Stimulated activated CD8-positive, alpha-beta memory T cell treated with anti-CD3 and anti-CD28 coated beads, Interleukin-7, amount 100 ng/mL, for 1 hour (primary cell): Measurements from ENCODE around the gene CDC42.

Experiments used
- DNase-seq, 2 donors: peaks; one replicate each; pipeline ENCODE4 v3.0.0-alpha.2; 2020; ENCODE audit warnings: low read depth in 2 of 2

The CDC42 gene

DNA sequence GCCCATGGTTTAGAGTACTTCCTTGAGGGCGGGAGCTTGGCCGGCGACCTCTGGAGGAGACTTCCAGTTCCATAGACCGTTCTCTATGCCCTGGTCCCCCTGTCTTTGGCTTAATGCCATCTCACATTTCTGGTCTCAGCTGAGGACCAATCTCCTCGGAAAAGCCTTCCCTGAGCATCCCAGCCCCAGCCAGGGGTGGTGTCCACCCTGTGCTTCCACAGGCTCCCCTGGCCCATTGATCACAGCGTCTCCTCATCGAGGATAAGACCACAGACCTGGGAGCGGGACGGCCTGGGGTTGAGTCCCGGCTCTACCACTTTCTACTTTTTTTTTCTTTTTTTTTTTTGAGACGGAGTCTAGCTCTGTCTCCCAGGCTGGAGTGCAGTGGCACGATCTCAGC is 75.9 kb downstream of the CDC42 start:
- DNase-seq = no peak

DNA sequence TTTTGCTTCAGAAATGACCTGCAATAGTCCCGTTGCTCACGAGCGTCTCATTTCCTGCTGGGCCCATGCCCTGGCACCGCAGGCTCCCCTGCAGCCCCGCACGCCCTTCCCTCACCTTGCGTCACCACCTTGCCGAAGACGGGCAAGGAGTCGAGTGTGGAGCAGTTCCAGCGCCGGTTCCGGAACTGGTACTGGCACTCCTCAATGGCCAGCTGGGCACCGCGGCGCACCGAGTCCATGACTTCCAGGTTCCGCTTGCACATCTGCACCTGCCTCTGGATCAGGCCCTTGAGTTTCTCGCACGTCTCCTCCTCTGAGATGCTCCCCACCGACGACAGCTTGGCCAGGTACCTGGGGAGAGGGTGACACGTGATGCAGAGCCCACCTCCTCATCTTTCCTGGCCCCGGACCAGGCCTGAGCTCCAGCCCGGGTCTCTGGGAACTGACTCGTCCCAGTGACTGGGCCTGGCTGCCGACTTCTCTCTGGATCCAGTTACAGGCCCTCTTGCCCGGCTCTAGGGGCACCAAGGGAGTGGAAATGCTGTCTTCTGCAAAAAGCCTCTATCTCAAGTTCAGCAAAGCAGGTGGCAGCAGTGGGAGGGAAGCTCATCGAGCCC is 77.1 kb downstream of the CDC42 start:
- no peak for DNase-seq

DNA sequence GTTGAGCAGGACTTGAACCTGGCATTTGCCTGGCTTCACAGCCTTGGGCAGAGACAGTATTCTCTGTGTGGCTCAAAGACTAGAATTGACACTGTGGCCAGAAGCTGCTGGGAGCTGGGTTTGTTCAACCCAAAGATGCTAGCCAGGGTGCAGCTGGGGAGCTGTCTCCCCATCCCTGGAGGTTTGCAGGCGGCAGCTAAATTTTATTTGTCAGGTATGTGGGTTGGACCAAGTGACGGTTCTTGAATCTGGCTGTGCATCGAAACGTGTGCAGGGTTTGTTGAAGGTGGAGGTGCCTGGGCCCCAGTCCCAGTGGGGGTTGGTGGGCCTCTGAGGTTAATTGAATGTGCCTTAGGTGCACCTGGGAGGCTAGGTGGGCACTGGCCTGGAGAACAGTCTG is 78.6 kb downstream of the CDC42 start:
- DNase-seq = no peak

DNA sequence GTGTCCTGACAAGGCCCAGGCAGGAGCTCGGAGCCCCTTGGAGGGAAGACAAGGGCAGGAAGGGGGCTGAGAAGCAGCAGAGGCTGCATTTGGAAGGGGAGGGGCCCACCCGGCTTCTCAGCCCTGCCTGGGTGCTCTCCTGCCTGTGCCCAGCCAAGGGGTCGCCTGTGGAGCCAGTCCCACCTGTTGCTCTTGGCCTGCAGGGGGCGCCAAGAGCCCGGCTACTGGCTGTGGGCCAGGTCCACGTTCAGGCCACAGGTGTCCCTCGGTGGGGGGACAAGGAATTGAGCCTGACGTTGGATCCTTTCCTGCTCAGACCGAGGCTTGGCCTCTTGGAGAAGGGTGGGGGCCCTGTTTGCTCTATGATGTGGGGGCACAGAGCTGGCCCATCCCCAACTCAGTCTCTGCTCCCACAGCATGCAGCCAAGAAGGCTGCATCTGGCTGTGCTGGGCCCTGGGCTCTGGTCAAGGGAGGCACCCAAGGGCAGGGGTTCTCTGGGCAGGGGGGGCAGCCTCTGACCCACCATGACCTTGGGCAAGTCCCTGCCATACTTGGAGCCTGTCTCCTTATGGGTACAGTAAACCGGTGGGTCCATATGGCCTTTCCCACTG is 79.5 kb downstream of the CDC42 start:
- peak in 1 of 2 donors; percentile 19 for DNase-seq

DNA sequence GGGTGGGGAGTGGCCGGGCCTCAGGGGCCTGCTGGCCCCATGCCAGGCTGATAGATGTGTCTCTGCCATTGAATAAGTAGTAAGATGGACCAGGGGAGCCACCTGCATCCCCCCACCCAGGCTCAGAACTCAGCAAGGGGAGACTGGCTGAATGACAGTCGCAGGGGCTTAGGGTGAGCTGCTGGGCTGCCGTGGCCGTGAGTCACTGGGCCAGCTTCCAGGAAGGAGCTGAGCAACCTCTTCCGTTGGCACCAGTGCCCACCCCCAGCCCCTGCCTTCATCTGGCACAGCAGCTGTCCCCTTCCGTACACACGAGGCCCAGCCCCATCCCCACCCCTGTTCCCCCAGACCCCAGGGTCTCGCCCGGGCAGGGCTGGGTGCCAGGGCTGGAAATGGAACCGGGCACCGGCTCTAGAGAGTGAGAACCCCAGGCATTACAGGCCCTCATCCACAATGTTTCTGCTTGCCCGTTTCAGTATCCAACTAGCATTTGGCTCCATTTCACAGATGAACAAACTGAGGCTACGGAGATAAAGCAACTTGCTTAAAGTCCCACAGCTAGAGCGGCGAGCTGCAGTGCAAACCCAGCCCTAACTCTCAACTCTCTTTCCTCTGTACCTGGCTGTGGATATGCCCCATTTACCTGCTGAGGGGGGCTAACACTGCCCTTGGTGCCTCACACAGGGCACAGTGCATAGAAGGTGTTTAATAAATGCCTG is 80.2 kb downstream of the CDC42 start:
- no peak for DNase-seq

DNA sequence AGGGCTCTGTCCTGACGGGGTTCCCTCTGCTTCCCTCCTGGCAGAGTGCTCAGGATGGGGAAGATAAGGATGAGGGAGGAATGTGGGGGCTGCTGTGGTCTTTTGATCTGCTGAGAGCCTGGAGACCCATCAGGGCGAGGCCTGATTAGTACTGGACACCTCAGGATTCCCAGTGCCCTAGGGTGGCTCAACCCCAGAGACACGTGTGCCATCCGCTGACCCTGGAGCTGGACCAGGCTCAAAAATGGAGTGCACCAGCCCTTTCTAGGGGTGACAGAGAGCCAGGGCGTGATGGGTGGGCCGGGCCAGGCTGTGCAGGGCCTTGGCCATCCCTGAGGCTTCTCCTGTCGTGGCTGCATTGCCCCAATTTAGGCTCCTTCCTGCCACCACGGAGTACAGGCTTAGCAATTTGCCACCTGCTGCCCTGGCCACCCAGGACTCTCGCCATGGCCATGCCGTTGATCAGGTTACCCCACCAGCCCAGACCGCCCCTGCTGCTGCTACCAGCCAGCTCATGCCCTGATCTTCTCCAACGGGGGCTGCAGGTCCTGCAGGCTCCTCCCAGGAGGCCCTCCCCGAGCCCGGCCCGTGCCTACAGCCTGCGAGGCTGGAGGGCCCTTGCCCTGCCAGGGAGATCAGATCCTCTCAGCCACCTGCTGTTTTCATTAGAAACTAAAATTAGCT is 80.9 kb downstream of the CDC42 start:
- no peak for DNase-seq

DNA sequence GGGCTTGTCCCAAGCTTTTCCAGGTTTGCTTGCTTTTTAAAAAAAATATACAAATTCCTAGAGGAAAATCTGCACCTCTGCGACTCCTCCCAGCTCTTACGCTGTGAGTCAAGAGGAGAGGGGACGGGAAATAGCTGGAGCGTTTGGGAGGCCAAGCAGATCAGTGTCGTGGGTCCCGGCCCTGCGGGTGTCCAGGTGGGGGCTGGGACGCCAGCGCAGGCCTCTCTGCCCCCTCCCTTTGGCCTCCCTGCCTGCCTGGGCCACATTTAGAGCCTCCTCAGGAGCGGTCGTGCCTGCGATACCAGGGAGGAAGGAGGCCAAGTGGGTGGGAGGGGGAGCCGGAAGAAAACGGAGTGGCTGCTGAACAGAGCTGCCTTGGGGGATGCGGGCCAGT is 81.4 kb downstream of the CDC42 start:
- DNase-seq = no peak

DNA sequence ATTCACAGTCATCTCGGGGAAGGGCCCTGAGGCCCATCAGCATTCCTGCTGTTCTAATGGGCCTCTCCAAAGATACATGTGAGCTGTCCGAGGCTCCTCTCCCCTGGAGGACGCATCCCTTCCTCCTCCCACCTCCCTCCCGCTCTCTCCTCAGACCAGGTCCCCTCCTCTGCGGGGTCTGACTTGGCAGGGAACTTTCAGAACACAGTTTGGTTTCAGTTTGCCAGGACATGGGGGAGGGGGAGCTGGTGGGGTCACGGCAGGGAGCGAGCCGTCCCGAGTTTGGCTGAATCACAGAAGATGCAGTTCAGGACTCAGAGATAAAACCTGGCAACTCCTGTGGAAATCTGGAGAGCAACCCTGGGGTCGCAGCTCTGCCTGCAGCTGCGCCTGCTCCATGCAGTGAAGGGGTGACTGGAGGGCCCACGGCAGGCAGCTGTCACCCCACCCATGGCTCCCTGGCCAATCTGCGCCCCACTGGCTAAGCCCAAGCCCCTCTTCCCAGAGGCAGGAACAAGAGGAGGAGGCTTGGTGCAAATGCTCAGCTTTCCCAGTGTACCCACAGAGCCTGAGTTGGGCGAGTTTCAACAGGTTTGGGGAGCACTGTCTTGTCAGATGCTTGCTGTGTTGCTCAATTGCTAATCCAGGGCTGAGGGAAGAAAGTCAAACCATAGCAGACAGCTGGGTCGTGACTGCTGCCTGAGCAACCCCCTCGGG is 84.7 kb downstream of the CDC42 start:
- no peak for DNase-seq

DNA sequence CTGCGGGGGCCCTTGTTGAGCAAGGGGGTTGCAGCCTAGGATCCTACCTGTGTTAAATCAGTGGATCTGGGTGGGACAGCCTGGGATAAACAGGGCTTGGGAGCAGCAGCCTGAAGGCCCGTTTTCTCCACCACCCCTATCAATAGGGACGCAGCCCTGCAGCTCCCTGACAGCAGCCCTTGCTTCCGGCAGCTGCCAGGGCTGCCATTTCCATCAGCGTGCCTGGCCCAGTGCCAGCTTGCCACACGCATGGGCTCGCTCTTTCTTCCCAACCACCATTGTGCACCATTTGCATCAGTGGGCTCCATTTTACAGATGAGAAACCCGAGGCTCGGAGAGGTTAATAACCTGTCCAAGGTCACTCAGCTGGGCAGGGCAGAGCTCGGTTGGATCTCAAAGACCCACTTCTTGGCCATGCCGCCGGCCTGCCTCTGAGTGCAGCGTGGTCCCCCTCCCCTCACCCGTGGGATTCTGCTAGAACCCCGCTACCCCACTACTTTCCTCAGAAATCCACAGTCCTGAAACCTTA is 86.6 kb downstream of the CDC42 start:
- DNase-seq = no peak

DNA sequence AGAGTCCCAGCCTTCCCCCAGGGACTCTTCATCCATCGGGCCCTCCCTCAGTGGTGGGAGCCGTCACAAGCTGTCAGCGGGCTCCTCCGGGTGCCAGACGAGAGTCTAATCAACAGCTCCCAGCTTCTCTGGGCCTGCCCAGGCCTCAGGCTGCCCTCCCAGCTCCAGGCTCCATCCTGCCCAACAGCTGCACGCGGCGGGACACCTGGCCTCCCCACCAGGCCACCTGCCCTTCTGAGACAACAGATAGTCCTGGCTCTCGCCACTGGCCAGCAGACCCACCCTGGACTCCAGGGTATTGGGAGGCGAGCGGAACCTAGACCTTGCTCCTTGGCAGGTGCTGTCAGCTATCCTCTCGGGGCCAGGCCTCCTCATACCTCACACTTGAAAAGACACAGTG is 87.3 kb downstream of the CDC42 start:
- DNase-seq = no peak
